Erythroblast (primary cell): Measurements from ENCODE around the gene NTSR1.

ENCODE experiments used
- GATA1 ChIP-seq: IDR thresholded peaks from 2 replicates; pipeline ENCODE4 v1.6.1; 2011; ENCODE audit warnings: low read depth, mild to moderate bottlenecking, control low read depth, low read length, moderate library complexity
- POLR2A ChIP-seq: IDR thresholded peaks from 2 replicates; pipeline ENCODE4 v1.6.1; 2011; ENCODE audit warnings: mild to moderate bottlenecking, low read length

DNA sequence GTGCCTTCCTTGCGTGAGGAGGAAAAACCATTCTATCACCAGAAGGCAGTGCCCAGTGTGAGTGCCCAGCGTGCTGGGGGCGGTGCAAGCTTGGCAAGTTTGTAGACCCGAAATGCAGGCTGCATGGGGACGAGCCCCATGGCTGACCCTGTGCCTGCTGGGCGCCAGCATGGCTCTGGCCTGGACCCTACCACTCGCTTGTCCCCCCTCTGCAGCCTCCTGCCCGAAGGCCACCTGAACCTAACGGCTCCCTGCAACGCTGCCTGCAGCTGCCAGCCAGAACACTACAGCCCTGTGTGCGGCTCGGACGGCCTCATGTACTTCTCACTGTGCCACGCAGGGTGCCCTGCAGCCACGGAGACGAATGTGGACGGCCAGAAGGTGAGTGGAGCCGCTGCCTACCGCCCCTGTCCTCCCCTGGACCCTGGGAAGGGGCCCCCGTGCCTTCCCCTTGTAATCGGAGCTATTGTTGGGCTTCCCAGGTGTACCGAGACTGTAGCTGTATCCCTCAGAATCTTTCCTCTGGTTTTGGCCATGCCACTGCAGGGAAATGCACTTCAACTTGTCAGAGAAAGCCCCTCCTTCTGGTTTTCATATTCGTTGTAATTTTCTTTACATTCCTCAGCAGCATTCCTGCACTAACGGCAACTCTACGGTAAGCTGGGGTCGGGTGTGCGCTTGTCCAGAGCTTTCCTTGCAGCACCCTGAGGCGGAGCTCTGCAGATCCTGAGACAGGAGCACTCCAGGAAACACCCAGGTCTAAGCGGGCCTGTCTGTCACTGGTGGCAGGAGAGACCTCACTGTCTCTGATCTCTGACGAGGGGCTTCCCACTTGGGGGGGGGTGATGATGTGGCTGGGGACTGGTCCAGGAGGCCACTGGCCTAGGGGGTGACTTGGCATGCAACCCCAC, 40.9 kb upstream of the NTSR1 start:
- TF ChIP-seq POLR2A (no peak), GATA1 (no peak)
